ENCODE measurements around the gene HAP1. TPM values are rescaled to one million over a fixed set of nuclear protein-coding genes. Genes with fewer than 3 reads are reported as not detected.

HAP1 gene
- total RNA-seq, 4 donors from 2014 or later = 0.19 TPM; not detected in 3

DNA sequence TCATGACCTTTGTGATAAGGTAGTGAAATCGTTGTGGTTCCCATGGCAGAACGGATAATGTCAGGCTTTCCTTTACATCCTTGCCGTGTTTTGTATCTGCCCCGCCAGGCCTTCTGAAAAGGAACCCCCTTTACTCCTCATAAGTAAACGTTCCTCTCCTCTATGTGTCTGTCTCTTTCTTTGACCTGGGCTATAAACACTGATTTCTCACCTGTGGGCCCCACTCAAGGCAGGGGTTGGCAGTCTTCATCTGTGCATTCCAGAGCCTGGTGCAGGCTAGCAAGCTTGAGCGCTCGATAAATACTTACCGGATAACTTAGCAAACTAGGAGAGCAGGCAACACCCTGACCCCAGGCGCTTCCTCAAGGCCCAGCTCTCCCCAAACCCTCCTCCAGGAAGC, 7.3 kb upstream of the HAP1 start:
- WGBS = 79% methylated on average over 9 of the region's 9 CpGs
- Histone ChIP-seq H3K4me3 (no peak overlapping the region), H3K27me3 (peaks cover 0 to 24% (median 8%) of the 10 kb centered on the region in 4 donors), H3K9me3 (no peaks in the 10 kb centered on the region), H3K27ac (replicated peaks in 1 of 4) (no peak overlapping the region), H3K36me3 (no peaks in the 10 kb centered on the region), H3K4me1 (peaks cover 0 to 8% (median 1%) of the 10 kb centered on the region in 4 donors)
- DNase-seq (ENCODE audit: extremely low spot score) = no peak
- intact Hi-C loops (cut with DNase I) = no loop called here
- TF ChIP-seq POLR2A (IDR thresholded peaks at IDR 0.05; ENCODE audit: low read depth) (no peak), POLR2AphosphoS5 (IDR thresholded peaks at IDR 0.05) (no peak), EP300 (IDR thresholded peaks at IDR 0.05) (no peak)
- TF ChIP-seq, protein P1, sequence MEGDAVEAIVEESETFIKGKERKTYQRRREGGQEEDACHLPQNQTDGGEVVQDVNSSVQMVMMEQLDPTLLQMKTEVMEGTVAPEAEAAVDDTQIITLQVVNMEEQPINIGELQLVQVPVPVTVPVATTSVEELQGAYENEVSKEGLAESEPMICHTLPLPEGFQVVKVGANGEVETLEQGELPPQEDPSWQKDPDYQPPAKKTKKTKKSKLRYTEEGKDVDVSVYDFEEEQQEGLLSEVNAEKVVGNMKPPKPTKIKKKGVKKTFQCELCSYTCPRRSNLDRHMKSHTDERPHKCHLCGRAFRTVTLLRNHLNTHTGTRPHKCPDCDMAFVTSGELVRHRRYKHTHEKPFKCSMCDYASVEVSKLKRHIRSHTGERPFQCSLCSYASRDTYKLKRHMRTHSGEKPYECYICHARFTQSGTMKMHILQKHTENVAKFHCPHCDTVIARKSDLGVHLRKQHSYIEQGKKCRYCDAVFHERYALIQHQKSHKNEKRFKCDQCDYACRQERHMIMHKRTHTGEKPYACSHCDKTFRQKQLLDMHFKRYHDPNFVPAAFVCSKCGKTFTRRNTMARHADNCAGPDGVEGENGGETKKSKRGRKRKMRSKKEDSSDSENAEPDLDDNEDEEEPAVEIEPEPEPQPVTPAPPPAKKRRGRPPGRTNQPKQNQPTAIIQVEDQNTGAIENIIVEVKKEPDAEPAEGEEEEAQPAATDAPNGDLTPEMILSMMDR (IDR thresholded peaks at IDR 0.05) = no peak

DNA sequence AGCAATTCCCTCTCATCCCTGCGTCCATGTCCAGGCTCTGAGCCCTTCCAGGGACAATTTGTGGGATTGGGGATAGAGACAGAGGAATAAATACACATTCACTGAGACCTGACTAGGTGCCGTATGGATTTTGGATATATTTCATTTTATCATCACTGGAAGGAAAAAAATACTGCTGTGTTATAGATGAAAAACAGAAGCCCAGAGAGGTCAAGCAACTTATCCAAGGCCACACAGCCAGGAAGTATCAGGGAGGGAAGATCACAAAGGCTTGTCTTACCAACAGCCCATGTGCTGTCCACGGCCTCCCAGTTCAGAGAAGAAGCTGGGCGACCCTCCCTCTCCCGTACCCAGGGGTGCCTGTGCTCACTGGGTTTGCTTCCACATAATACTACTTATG, 6.1 kb upstream of the HAP1 start:
- intact Hi-C loops (cut with DNase I) = no loop called here
- H3K4me1 ChIP-seq = peaks cover 0 to 8% (median 1%) of the 10 kb centered on the region in 4 donors
- 88% methylated on average over 5 of the region's 5 CpGs for WGBS
- H3K9me3 ChIP-seq = no peaks in the 10 kb centered on the region
- H3K27me3 ChIP-seq = peaks cover 0 to 36% (median 17%) of the 10 kb centered on the region in 4 donors
- H3K27ac ChIP-seq (replicated peaks in 1 of 4) = no peak overlapping the region
- DNase-seq (ENCODE audit: extremely low spot score) = no peak
- no peaks in the 10 kb centered on the region for H3K36me3 ChIP-seq
- no peak overlapping the region for H3K4me3 ChIP-seq
- TF ChIP-seq, protein P1 (IDR thresholded peaks at IDR 0.05) = no peak
- TF ChIP-seq EP300 (IDR thresholded peaks at IDR 0.05) (no peak), POLR2A (IDR thresholded peaks at IDR 0.05; ENCODE audit: low read depth) (no peak), POLR2AphosphoS5 (IDR thresholded peaks at IDR 0.05) (no peak)

DNA sequence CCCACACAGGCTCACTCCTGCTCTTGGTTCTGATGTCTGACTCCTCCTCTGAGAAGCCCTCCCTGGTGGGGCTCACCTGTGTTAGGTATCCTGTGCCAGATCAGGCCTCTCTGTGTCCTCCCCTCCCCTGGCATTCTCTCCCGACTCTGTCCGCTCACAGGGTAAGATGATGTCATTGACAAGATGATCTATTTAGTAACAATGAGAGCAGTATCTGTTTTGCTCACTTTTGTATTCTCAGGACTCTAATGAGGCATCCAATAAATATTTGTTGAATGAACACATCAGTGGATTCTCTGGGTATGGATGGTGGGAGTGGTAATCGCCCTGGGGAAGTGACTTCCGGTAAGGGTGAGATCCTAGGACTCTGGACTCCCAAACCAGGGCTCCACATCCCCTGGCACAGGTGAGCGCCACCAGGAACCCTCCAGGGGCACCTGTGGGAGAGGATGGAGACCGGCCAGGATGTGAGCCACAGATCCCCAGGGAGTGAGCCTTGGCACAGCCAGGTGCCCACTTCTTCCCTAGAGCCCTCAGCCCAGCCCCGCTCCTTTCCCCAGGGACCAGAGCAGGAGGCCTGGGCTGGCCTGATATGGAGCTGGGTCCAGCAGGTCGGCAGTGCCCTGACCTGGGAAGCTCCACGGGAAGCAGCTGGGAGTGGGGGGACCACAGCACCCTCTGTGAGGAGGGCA, 5.4 kb upstream of the HAP1 start:
- TF ChIP-seq POLR2AphosphoS5 (IDR thresholded peaks at IDR 0.05) (no peak), POLR2A (IDR thresholded peaks at IDR 0.05; ENCODE audit: low read depth) (no peak), EP300 (IDR thresholded peaks at IDR 0.05) (no peak)
- TF ChIP-seq, protein P1 (IDR thresholded peaks at IDR 0.05) = no peak
- Histone ChIP-seq H3K4me3 (no peak overlapping the region), H3K36me3 (no peaks in the 10 kb centered on the region), H3K4me1 (peaks cover 6 to 13% (median 8%) of the 10 kb centered on the region in 4 donors), H3K9me3 (no peaks in the 10 kb centered on the region), H3K27ac (replicated peaks in 1 of 4) (no peak overlapping the region), H3K27me3 (peaks cover under 1 to 43% (median 24%) of the 10 kb centered on the region in 4 donors)
- WGBS = 78% methylated on average over 5 of the region's 9 CpGs
- no peak for DNase-seq (ENCODE audit: extremely low spot score)
- intact Hi-C loops (cut with DNase I) = loop anchor here (5.0 kb wide), 1 partner anchor 147 kb away; no protein-coding TSS in a partner anchor

DNA sequence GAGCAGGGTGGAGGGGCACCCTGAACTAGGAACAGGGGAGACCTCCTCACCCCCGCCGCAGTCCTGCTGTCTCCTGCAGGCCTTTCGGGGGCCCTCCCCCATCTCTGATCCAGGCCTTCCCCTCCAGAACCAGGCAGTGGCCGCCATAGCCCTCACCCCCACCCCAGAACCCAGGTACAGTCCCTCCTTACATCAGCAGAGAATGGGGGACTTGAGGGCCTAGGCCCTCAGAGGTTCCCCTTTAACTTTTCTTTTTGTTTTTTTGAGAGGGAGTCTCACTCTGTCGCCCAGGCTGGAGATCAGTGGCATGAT, 4.3 kb upstream of the HAP1 start:
- no peak for TF ChIP-seq EP300 (IDR thresholded peaks at IDR 0.05)
- no peak for TF ChIP-seq POLR2AphosphoS5 (IDR thresholded peaks at IDR 0.05)
- TF ChIP-seq POLR2A (IDR thresholded peaks at IDR 0.05; ENCODE audit: low read depth) = no peak
- TF ChIP-seq, protein P1 (IDR thresholded peaks at IDR 0.05) = no peak
- H3K36me3 ChIP-seq = no peaks in the 10 kb centered on the region

More for the DNA sequence above, 4.3 kb upstream of the HAP1 start:
- intact Hi-C loops (cut with DNase I) = loop anchor here (1.0 to 5.0 kb wide), 2 partner anchors 63 to 149 kb away; no protein-coding TSS in a partner anchor
- H3K27me3 ChIP-seq = peaks cover 6 to 53% (median 34%) of the 10 kb centered on the region in 4 donors
- no peak for DNase-seq (ENCODE audit: extremely low spot score)
- no peak overlapping the region for H3K27ac ChIP-seq (replicated peaks in 1 of 4)
- H3K4me1 ChIP-seq = peaks cover 16 to 24% (median 18%) of the 10 kb centered on the region in 4 donors
- no peaks in the 10 kb centered on the region for H3K9me3 ChIP-seq
- no peak overlapping the region for H3K4me3 ChIP-seq
- 94% methylated on average over 3 of the region's 5 CpGs for WGBS
